Measurements from ENCODE around the gene EIF5AL1. TPM values are rescaled to one million over a fixed set of nuclear protein-coding genes. Genes with fewer than 3 reads are reported as not detected.
"Not testable (repeated sequence)": the region's sequence is repeated elsewhere in the genome, so short reads cannot be mapped to it uniquely, and the experiment has no call there.

EIF5AL1 gene
- total and polyA plus RNA-seq, 10 donors, result 0.10 to 0.80 (median 0.26) TPM; not detected in 1

DNA sequence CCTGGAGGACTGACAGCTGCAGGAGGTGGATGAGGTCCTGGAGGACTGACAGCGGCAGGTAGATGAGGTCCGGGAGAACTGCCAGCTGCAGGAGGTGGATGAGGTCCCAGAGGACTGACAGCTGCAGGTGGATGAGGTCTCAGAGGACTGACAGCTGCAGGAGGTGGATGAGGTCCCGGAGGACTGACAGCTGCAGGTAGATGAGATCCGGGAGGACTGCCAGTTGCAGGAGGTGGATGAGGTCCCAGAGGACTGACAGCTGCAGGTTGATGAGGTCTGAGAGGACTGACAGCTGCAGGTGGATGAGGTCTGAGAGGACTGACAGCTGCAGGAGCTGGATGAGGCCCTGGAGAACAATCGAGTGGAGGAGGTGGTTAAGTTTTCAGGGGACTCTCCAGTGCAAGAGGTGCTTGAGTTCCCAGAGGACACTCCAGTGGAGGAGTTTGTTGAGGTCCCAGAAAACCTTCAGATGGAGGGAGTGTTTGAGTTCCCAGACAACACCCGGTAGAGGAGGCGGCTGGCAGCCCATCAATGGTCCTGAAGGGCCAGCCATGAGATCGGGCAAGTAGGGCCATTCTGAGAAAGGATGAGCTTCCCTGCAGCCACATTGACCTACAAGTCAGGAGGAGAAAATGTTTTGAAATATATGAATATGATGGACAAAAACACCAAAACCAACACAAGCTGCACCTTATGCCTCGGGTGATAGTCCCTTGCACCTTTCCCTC lies 4.7 kb upstream of the EIF5AL1 start:
- no peak for TF ChIP-seq POLR2AphosphoS5 (IDR thresholded peaks at IDR 0.05)
- no peak for TF ChIP-seq POLR2A (IDR thresholded peaks at IDR 0.05)
- TF ChIP-seq, protein P1, sequence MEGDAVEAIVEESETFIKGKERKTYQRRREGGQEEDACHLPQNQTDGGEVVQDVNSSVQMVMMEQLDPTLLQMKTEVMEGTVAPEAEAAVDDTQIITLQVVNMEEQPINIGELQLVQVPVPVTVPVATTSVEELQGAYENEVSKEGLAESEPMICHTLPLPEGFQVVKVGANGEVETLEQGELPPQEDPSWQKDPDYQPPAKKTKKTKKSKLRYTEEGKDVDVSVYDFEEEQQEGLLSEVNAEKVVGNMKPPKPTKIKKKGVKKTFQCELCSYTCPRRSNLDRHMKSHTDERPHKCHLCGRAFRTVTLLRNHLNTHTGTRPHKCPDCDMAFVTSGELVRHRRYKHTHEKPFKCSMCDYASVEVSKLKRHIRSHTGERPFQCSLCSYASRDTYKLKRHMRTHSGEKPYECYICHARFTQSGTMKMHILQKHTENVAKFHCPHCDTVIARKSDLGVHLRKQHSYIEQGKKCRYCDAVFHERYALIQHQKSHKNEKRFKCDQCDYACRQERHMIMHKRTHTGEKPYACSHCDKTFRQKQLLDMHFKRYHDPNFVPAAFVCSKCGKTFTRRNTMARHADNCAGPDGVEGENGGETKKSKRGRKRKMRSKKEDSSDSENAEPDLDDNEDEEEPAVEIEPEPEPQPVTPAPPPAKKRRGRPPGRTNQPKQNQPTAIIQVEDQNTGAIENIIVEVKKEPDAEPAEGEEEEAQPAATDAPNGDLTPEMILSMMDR (IDR thresholded peaks at IDR 0.05 in 8 of 11, conservative IDR thresholded peaks at IDR 0.05 in 3 of 11), result no peak
- Histone ChIP-seq H3K27ac (no peak overlapping the region), H3K9me3 (no peaks in the 10 kb centered on the region), H3K36me3 (no peaks in the 10 kb centered on the region), H3K4me1 (no peaks in the 10 kb centered on the region), H3K27me3 (replicated peaks in 1 of 7) (peaks cover 0 to 21% (median 0%) of the 10 kb centered on the region in 7 donors), H3K4me3 (no peak overlapping the region)
- no peak for DNase-seq
- WGBS, 5 donors, result 79 to 87% (median 85%) methylated on average over 9 of the region's 9 CpGs
- intact Hi-C loops (cut with DNase I; ENCODE audit: low total_unique reads), result no loop called here

DNA sequence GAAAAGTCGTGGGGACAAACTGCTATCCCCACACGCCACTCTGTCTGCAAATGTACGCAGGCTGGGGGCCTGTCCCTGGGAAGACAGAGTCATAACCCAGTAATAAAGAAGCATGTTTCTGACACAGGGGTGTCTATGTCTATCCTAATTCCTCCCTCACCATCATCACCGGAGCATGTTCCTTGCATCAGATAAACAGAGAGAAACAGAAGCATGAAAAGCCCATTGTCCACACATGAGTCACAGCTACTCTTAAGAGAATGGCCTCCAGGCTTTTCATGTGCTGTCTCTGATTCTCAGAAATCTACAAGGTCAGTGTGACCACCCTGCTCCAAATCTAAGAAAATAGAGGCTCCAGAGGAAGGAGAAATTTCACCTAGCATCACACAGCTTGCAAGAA lies 4.1 kb upstream of the EIF5AL1 start:
- WGBS, 5 donors, result 83 to 88% (median 88%) methylated on average over 3 of the region's 4 CpGs
- H3K4me1 ChIP-seq; DNase-seq; H3K27ac ChIP-seq; H3K36me3 ChIP-seq; H3K9me3 ChIP-seq; intact Hi-C loops (cut with DNase I; ENCODE audit: low total_unique reads); H3K4me3 ChIP-seq: not testable (repeated sequence)
- peaks cover 0 to 17% (median 0%) of the 10 kb centered on the region in 7 donors for H3K27me3 ChIP-seq (replicated peaks in 1 of 7)

DNA sequence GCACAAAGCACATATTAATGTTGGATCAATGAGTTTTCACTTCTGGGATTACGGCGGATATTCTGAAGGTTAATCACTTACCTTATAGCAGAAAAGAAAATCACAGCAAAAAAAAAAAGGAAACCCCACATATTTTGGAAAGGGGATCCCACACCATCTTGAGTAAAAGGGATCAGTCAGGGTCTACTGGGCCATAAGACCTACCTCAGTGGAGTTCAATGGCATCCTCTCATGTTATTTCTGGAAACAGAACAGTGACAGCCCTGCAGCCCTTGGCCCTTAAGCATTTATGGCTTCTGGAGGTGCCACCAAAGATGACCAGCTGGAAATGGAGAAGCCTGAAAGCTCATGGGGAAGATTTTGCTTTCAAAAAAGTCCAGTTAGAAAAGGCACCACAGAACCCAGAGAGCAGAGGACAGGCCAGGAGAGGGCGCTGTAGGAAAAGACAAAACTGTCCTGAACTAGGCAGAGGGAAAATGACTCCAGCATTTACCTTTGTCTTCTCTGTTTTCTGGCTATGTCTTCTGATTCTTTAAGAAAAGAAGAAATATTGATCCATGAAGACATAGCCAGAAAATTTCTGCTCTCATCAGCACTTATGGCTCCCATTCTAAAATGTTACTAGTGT lies 2.9 kb upstream of the EIF5AL1 start:
- H3K27ac ChIP-seq; H3K9me3 ChIP-seq; H3K4me3 ChIP-seq; DNase-seq; H3K4me1 ChIP-seq; H3K36me3 ChIP-seq; intact Hi-C loops (cut with DNase I; ENCODE audit: low total_unique reads): not testable (repeated sequence)
- 91 to 100% (median 94%) methylated on average over 2 of the region's 3 CpGs for WGBS, 5 donors
- H3K27me3 ChIP-seq (replicated peaks in 1 of 7), result peaks cover 0 to 17% (median 0%) of the 10 kb centered on the region in 7 donors

DNA sequence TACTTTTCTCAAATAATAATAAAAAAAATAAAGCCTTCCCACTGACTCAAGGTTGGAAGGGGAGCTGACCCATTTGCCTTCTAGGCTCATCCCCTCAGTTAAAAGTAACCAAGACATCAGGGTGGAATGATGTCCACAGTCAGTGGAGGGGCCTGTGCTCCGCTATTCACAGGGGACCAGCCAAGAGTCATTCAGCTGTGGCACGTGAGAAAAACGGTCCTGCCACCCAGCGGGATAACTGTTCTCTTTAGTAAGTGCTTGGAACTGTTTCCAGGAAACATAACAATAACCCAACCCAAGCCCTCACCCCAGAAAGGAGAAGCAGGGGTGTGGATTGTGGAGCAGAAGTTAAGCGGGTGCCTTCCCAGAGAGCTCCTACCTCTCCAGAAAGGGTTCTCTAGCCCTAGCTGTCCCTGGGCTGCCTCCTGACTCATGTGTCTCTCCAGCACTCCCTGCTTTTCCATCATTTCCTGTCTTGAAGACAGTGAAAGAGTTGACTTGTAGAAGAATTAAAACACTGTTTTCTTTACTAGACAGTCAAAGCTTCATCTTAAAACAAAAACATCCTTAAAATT lies 2.3 kb upstream of the EIF5AL1 start:
- H3K4me3 ChIP-seq; H3K27ac ChIP-seq; H3K36me3 ChIP-seq; H3K9me3 ChIP-seq; H3K4me1 ChIP-seq; DNase-seq; intact Hi-C loops (cut with DNase I; ENCODE audit: low total_unique reads): not testable (repeated sequence)
- peaks cover 0 to 17% (median 0%) of the 10 kb centered on the region in 7 donors for H3K27me3 ChIP-seq (replicated peaks in 1 of 7)
- WGBS, 5 donors, result 51 to 86% (median 79%) methylated on average over 1 to 4 of the region's 5 CpGs

DNA sequence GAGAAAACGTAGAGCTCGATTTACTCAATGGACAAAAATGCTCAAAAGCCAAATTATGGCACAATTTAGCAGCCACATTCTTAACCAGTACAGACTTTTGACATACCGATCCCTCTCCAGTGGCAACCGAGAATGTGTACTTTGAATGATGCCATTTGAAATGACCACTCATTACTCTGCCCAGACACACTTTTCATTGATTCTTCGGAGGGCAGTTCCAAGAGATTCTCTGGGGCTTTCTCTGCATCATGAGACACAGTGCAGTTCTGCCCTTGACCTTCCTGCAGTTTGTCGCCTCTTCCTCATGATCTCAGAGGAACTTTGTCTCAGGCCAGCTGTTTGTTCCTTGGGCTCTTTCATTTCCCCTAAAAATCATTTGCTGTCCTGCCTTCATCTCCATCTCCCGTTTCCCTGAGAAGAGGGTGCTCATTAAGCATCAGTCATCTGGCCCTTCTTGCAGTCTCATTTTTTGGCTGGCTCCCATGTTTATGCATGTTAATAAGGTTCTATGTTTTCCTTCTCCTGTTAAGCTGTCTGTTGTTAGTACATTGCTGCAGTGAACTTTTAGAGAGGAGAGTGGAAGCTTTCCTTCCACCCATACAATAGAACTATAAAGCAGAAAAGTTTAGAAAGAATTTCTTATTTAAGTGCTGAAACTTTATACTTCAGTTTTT lies 4.3 kb downstream of the EIF5AL1 start:
- H3K4me3 ChIP-seq; H3K9me3 ChIP-seq; H3K4me1 ChIP-seq; H3K36me3 ChIP-seq; intact Hi-C loops (cut with DNase I; ENCODE audit: low total_unique reads); H3K27me3 ChIP-seq (replicated peaks in 1 of 7); DNase-seq; H3K27ac ChIP-seq: not testable (repeated sequence)
- WGBS, 5 donors, result 53 to 65% (median 62%) methylated on average over 3 to 7 of the region's 7 CpGs

DNA sequence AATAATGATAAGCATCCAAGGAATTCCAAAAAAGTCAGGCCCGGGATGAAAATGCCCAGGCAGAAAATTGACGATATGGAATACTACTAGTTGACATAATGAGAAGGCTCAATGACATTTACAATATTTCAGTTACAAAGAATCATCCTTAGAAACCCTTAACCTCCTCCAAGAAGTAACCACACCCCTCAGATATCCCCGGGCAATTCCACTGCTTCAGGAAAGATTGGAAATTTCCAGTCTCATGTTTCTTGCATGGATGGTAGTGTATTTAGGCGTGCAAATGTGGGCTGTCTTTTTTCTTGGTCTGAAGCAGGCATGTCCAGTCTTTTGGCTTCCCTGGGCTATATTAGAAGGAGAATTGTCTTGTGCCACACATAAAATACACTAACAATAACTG lies 5.2 kb downstream of the EIF5AL1 start:
- H3K9me3 ChIP-seq; H3K27ac ChIP-seq; H3K36me3 ChIP-seq; H3K27me3 ChIP-seq (replicated peaks in 1 of 7); H3K4me3 ChIP-seq; H3K4me1 ChIP-seq; intact Hi-C loops (cut with DNase I; ENCODE audit: low total_unique reads); DNase-seq: not testable (repeated sequence)
- 20 to 75% (median 44%) methylated on average over 1 to 2 of the region's 4 CpGs; no CpG with 5 or more reads in 1 of the 5 donors for WGBS, 5 donors

DNA sequence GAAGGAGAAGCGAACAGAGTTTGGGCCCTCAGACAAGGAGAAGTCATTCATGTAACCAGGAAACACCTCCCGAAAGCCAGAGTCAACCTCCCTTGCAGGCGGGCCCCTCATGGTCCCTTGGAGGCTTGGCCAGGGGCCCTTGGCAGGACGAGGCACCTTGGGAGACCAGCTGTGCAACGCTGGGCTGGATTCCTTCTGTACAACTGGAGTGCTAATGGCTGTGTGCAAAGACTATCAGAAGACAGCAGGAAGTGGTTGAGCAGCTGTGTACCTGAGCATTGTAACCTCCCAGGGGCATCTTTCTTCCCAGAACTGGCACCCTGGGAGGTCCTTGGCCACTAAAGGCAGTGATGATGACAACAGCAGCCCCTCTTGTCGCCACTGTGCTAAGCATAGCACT lies 9.4 kb downstream of the EIF5AL1 start:
- H3K4me3 ChIP-seq; intact Hi-C loops (cut with DNase I; ENCODE audit: low total_unique reads); H3K27ac ChIP-seq; H3K27me3 ChIP-seq (replicated peaks in 1 of 7); DNase-seq; H3K4me1 ChIP-seq; H3K36me3 ChIP-seq; H3K9me3 ChIP-seq: not testable (repeated sequence)
- 71 to 77% (median 75%) methylated on average over 5 to 6 of the region's 6 CpGs for WGBS, 5 donors

DNA sequence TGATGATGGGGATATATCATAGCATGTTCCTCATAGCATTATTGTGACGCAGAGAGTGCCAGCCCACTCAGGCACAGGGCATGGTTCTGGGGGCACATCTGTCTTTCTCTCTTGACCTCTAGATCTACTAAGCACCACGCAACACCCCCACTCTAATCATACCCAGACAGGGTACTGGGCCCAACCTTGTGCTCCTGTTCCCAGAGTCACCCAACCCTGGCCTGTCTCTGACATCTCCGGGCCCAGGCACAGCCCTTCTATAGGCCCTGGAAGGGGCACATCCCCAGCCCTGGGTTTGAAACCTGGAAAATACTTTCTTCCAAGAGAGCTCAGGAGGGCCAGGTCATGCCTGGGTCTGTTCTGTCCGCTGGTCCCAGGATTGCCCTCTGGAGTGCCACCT lies 10.1 kb downstream of the EIF5AL1 start:
- H3K9me3 ChIP-seq; intact Hi-C loops (cut with DNase I; ENCODE audit: low total_unique reads); H3K27ac ChIP-seq; H3K4me1 ChIP-seq; H3K36me3 ChIP-seq; H3K27me3 ChIP-seq (replicated peaks in 1 of 7); H3K4me3 ChIP-seq; DNase-seq: not testable (repeated sequence)
- WGBS, 5 donors, result 72 to 98% (median 93%) methylated on average over 2 to 3 of the region's 4 CpGs

DNA sequence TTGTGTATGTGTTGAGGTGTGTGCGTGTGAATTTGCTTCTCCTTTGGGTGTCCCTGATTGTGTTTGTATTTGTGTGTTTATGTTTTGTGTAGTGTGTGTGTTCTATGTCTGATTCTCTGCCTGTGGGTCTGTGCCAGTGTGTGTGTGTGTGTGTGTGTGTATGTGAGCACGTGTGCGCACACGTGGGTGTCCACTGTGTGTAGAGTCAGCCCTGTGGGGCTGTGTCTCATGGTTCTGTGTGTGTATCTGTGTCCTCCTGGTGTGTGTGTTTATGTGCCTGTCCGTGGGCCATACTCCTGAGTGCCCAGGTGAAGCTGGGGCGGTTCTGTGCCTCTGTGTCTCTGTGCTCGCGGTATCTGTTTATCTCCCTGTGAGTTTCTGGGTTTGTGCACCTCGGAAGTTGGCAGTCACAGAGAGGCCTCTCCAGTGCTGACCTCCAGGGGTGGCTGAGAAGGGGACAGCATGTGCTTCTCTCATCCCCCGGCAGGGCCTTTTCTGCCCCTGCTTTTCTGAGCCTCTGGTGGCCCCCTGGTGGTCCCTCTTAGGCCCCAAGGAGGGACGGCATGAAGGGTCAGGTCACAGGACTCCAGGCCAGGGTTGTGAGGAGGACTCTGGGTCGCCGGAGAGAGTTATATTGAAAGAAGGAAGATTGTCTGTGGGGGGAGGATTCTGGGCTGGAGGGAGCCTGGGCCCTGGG lies 11.0 kb downstream of the EIF5AL1 start:
- H3K27me3 ChIP-seq (replicated peaks in 1 of 7); H3K4me3 ChIP-seq; intact Hi-C loops (cut with DNase I; ENCODE audit: low total_unique reads); H3K4me1 ChIP-seq; DNase-seq; H3K36me3 ChIP-seq; H3K9me3 ChIP-seq; H3K27ac ChIP-seq: not testable (repeated sequence)
- 76 to 96% (median 89%) methylated on average over 4 to 10 of the region's 13 CpGs for WGBS, 5 donors
